ENCODE measurements around the gene OPCML. TPM values are rescaled to one million over a fixed set of nuclear protein-coding genes. Genes with fewer than 3 reads are reported as not detected.

Gene OPCML
- polyA plus RNA-seq, 3 donors: not detected

GRCh38 chr11:132685174-132685611 lies 847.1 kb downstream of the OPCML start:
- no peak overlapping the region for H3K4me2 ChIP-seq (replicated peaks; ENCODE audit: extremely low read depth, low read length, poor library complexity, severe bottlenecking)
- no peak overlapping the region for H3K27ac Mint-ChIP-seq
- WGBS (ENCODE audit: insufficient coverage): 0% methylated on average over 2 of the region's 3 CpGs

DNA sequence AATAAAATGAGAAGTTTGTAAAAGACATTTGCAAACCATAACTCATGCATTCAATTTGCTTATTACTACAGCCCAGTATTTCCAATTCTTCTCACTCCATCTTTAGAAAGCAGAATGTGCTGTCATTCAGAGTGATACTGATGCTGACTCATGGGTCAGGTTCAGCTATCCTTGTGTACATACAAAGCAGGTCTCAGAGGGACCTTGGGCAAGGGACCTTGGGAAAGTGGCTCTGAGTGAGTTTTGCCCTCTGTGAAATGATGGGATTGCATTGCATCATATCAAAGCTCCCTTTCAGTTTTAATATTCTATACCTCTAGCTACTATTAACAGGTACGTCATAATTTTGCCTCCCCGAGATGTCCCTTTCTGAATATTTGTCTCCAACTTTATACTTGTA lies 848.7 kb downstream of the OPCML start:
- TF ChIP-seq, protein P1, sequence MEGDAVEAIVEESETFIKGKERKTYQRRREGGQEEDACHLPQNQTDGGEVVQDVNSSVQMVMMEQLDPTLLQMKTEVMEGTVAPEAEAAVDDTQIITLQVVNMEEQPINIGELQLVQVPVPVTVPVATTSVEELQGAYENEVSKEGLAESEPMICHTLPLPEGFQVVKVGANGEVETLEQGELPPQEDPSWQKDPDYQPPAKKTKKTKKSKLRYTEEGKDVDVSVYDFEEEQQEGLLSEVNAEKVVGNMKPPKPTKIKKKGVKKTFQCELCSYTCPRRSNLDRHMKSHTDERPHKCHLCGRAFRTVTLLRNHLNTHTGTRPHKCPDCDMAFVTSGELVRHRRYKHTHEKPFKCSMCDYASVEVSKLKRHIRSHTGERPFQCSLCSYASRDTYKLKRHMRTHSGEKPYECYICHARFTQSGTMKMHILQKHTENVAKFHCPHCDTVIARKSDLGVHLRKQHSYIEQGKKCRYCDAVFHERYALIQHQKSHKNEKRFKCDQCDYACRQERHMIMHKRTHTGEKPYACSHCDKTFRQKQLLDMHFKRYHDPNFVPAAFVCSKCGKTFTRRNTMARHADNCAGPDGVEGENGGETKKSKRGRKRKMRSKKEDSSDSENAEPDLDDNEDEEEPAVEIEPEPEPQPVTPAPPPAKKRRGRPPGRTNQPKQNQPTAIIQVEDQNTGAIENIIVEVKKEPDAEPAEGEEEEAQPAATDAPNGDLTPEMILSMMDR (IDR thresholded peaks at IDR 0.05): no peak
- peaks cover 0 to 10% of the 10 kb centered on the region in 2 donors for H3K9me3 ChIP-seq (replicated peaks in 1 of 2; ENCODE audit: control insufficient read depth in 1 of 2, insufficient read depth in 1 of 2, low read length in 2 of 2)
- no peaks in the 10 kb centered on the region for H3K4me1 Mint-ChIP-seq
- H3K4me2 ChIP-seq (replicated peaks; ENCODE audit: extremely low read depth, low read length, poor library complexity, severe bottlenecking): no peak overlapping the region
- no peak overlapping the region for H2AFZ ChIP-seq (ENCODE audit: insufficient read depth, low read depth, low read length, poor library complexity, severe bottlenecking)
- H3K79me2 ChIP-seq (ENCODE audit: insufficient read depth, low read length): no peaks in the 10 kb centered on the region
- H3K27me3 ChIP-seq (ENCODE audit: control insufficient read depth in 2 of 2, insufficient read depth in 2 of 2, low read length in 2 of 2): no peaks in the 10 kb centered on the region
- H3K36me3 Mint-ChIP-seq: no peaks in the 10 kb centered on the region
- H3K36me3 ChIP-seq (replicated peaks in 1 of 2; ENCODE audit: control insufficient read depth in 1 of 2, insufficient read depth in 2 of 2, low read length in 2 of 2): no peaks in the 10 kb centered on the region
- no peak for DNase-seq
- H4K20me1 ChIP-seq (ENCODE audit: insufficient read depth, low read length): no peaks in the 10 kb centered on the region
- H3K9ac ChIP-seq (ENCODE audit: insufficient read depth, low read length, poor library complexity, severe bottlenecking): no peak overlapping the region
- no peak overlapping the region for H3K27ac Mint-ChIP-seq
- no peak overlapping the region for H3K27ac ChIP-seq (ENCODE audit: low read depth in 1 of 2, low read length in 2 of 2)
- 70% methylated on average over 2 of the region's 2 CpGs for WGBS (ENCODE audit: insufficient coverage)
- H3K27me3 Mint-ChIP-seq (ENCODE audit: low read depth in 3 of 3): peaks cover 0 to 3% (median 0%) of the 10 kb centered on the region in 3 donors
- H3K4me3 Mint-ChIP-seq: no peak overlapping the region
- peaks cover 0 to 10% (median 3%) of the 10 kb centered on the region in 7 donors for H3K9me3 Mint-ChIP-seq
- no peak overlapping the region for H3K4me3 ChIP-seq (replicated peaks in 1 of 3; ENCODE audit: low read depth in 2 of 3, low read length in 3 of 3)
- intact Hi-C loops (cut with micrococcal nuclease): no loop called here
- H3K4me1 ChIP-seq (ENCODE audit: control insufficient read depth in 1 of 2, insufficient read depth in 2 of 2, low read length in 2 of 2): no peaks in the 10 kb centered on the region

More at GRCh38 chr11:132685174-132685611, 847.1 kb downstream of the OPCML start:
- intact Hi-C loops (cut with micrococcal nuclease): no loop called here
- Histone ChIP-seq H3K4me3 (replicated peaks in 1 of 3; ENCODE audit: low read depth in 2 of 3, low read length in 3 of 3) (no peak overlapping the region), H2AFZ (ENCODE audit: insufficient read depth, low read depth, low read length, poor library complexity, severe bottlenecking) (no peak overlapping the region), H3K36me3 (replicated peaks in 1 of 2; ENCODE audit: control insufficient read depth in 1 of 2, insufficient read depth in 2 of 2, low read length in 2 of 2) (no peaks in the 10 kb centered on the region), H3K4me1 (ENCODE audit: control insufficient read depth in 1 of 2, insufficient read depth in 2 of 2, low read length in 2 of 2) (no peaks in the 10 kb centered on the region), H3K9me3 (replicated peaks in 1 of 2; ENCODE audit: control insufficient read depth in 1 of 2, insufficient read depth in 1 of 2, low read length in 2 of 2) (peaks cover 0 to 10% of the 10 kb centered on the region in 2 donors), H3K27ac (ENCODE audit: low read depth in 1 of 2, low read length in 2 of 2) (no peak overlapping the region), H4K20me1 (ENCODE audit: insufficient read depth, low read length) (no peaks in the 10 kb centered on the region), H3K9ac (ENCODE audit: insufficient read depth, low read length, poor library complexity, severe bottlenecking) (no peak overlapping the region), H3K27me3 (ENCODE audit: control insufficient read depth in 2 of 2, insufficient read depth in 2 of 2, low read length in 2 of 2) (no peaks in the 10 kb centered on the region), H3K79me2 (ENCODE audit: insufficient read depth, low read length) (no peaks in the 10 kb centered on the region)
- Mint-ChIP-seq H3K27me3 (ENCODE audit: low read depth in 3 of 3) (peaks cover 0 to 2% (median 0%) of the 10 kb centered on the region in 3 donors), H3K4me3 (no peak overlapping the region), H3K9me3 (peaks cover 0 to 10% (median 5%) of the 10 kb centered on the region in 7 donors), H3K36me3 (no peaks in the 10 kb centered on the region), H3K4me1 (no peaks in the 10 kb centered on the region)
- TF ChIP-seq, protein P1 (IDR thresholded peaks at IDR 0.05): no peak
- no peak for DNase-seq
